Anterior cingulate cortex (tissue), 58 donors: ENCODE data around the gene TEX35.
"Not testable (repeated sequence)": the region's sequence is repeated elsewhere in the genome, so short reads cannot be mapped to it uniquely, and the experiment has no call there.

ENCODE experiments used
- DNase-seq, 58 donors: peaks; one replicate each; lab custom pipeline; 2025; lab: John Stamatoyannopoulos, UW

TEX35 gene

DNA sequence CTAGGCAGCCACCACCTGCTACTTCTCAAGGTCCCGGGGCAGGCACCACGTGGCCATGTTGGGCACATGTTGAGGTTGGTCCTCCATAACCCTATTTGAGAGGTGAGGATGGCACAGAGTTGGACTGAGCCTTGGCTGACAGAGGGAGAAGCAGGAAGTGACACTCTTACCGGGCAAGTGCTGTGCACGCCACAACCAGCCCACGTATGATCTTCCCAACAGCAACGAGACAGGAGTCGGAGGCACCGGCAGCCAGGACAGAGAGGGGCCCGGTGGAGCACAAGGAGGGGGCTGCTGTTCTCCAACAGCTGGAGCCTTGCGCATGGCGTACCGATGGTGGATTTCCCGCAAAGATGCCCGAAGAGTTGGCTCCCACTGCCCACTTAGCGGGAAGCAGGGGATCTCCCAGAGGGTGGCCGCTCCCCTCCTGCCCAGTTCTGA lies 19.6 kb upstream of the TEX35 start:
- DNase-seq = no peak

- DNase-seq = no peak
Measured at GRCh38 chr1:178494569-178494971, 18.3 kb upstream of the TEX35 start.

DNA sequence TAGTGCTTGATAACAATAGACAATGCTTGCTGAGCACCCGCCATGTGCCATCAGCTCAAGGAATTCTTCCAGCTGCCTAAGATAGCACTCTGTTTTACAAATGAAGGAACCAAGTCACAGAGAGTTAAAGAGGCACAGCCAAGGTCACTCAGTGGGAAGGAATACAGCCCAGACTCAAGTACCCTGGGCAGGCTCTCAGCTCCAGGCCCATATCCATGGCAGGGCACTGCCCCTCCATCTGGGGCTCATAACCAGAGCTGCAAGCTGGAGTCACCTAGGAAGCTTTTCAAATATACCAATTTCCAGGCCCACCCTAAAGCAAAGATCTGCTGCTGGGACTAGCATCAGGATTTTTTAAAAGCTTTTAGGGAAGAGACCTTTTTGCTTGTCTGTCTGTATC lies 17.8 kb upstream of the TEX35 start:
- DNase-seq = no peak

DNA sequence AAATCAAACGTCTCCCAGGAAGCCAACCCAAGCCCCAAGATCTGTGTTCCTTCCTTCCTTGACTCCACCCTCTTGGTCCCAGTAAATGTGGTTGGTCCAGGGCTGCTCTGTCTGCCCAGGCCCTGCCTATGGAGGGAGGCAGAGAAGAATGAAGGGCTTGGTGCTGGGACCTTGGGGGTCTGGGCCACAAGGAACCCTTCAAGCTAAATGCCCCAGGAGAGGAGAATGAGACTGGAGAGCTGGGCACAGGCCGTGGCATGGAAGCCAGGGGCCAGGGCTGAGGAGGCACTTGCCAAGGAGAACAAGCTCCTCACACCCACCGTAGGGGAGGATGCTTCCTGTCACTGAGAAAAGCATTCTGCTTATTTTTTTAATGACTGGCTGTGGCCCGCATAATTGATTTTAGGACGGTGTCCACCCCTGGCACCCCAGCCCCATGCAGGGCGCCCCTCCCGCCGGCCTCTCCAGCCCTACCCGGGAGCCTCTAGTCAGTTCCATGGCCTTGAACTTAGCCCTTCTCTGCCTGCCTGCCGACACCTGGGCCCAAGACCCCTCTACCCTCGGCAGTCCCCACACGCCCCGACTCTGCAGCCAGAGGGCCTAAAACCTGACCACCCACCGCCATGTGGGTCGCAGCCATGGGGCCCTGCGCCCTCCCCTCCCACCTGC lies 17.0 kb upstream of the TEX35 start:
- DNase-seq = no peak

GRCh38 chr1:178496410-178497135 lies 16.3 kb upstream of the TEX35 start, which contains the start of gene CLEC20A:
Gene CLEC20A (minus strand): TSS chr1:178496964. CDS start chr1:178496939, 25 bp downstream.
- DNase-seq = no peak

DNA sequence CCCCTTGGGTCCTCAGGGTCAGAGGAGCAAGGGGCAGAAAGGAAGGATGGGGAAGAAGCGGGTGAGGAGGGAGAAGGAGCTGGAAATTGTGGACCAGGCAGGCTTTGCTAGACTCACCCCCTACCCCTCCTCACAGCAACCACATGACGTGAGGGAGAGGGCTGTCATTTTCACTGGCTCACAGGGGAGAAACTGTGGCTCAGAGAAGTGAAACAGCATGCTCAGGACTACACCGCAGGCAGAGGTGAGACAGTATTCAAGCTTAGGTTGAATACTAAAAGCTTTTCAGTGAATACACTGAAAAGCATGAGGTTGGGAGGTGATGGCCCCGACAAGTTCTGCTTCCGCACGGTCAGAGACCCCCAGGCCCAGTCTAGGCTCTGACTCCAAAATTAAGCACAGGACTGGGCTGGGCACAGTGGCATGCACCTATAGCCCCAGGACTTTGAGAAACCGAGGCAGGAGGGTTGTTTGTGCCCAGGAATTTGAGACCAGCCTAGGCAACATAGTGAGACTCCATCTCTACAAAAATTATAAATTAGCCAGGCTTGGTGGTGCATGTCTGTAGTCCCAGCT lies 14.9 kb upstream of the TEX35 start:
- no peak for DNase-seq

DNA sequence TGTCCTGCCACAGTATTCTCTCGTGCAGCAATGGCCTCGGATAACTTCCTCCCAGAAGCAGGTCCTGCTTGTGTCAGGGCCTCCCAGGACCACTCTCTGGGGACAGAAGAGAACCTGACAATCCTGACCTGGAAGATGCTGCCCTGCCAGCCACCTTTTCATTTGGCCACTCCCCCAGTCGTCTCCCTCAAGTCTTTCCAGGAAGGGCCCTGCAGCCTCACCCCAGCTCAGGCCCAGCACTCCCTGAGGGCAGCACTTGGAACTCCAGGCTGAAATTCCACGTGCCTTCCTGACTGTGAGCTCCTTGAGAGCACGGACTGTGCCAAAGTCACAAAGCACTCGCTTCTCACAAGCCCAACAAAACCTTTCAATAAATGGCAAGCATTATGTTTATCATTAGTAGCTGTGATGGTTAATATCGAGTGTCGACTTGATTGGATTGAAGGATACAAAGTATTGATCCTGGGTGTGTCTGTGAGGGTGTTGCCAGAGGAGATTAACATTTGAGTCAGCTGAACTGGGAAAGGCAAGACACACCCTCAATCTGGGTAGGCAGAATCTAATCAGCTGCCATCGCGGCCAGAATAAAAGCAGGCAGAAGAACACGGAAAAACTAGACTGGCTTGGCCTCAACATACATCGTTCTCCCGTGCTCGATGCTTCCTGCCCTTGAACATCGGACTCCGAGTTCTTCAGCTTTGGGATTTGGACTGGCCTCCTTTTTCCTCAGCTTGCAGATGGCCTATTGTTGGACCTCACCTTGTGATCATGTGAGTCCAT lies 13.8 kb upstream of the TEX35 start:
- no peak for DNase-seq

DNA sequence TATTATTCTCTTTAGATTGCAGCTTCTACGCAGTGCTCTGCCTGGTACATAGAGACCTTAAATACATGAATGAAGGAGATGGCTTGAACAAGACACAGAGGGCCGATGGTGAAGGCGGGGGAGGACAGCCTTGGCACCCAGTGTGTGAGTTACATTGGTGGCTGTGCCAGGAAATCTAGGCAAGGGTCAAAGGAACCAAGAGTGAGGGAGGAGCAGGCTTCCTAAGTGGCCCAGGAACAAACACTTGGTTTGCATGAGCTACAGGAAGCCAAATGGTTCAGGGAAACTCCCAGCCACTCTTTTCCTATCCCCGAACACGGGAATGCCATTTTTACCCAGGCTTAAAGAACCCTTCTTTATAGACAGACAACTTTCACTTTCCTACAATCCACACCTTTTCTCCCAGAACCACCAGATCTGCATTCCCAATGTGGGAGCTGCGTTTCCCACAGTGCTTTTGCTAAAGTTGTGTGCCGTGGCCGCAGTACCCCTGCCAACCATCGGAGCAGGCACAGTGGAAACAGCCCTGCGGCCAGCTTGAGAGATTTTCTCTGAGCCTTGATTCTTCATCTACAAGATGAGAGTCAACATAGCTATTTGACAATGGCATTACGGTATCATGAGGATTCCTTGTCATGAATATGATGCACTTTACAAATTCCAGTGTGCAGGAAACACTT lies 12.7 kb upstream of the TEX35 start:
- DNase-seq = no peak

DNA sequence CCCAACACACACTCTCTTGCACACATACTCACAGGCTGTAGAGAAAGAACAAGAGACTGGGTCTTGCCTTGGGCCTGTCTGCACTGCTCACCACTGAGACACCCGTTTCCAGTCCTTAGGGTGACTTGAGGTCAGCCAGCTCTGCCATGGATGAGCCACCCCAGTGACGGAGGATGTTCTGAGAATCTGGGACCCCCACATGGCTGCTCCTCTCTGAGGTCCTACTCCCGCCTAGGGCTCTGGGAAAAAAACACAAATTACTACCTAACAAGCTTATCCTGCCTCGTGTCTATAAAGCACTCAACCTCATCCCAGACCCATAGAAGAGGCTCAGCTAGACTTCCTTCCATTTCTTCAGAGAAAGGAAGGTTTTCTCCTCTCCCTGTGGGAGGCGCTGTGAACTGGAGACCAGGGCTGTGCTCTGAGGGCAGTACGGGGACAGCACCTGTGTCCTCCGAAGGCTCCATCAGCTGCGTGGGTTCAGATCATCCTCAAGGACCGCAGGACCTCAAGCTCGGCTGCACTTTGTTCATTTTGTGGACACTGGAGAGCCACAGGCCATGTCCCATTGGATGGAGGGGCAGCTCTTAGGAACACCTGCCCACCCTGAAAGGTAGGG lies 11.9 kb upstream of the TEX35 start:
- no peak for DNase-seq

- peak in 43 of 58 donors; percentile 4 to 78 (median 28) for DNase-seq
Measured at GRCh38 chr1:178501705-178502329, 11.1 kb upstream of the TEX35 start.

- DNase-seq = no peak
Measured at GRCh38 chr1:178502330-178502714, 10.6 kb upstream of the TEX35 start.

DNA sequence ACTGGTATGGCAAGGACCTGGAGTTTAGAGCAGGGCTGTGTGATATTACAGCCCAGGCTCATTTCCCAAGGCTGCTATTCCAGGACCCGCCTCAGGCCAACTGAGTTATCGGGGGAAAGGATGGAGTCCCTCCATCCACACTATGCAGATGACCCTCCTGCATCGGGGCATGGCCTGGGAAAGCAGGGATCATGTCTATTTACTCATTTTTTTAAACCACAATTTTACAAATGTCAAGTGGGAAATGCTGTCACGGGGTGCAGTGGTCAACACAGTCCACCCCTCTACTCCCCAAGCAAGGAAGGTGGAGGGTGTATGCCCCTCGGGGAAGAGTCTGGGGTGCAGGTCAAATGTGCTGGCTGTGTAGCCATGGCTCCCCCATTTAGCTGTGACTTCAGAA lies 10.1 kb upstream of the TEX35 start:
- DNase-seq = no peak

- DNase-seq = not testable (repeated sequence)
Measured at GRCh38 chr1:178503316-178503715, 9.6 kb upstream of the TEX35 start.

- DNase-seq = no peak
Measured at GRCh38 chr1:178503849-178504248, 9.1 kb upstream of the TEX35 start.

DNA sequence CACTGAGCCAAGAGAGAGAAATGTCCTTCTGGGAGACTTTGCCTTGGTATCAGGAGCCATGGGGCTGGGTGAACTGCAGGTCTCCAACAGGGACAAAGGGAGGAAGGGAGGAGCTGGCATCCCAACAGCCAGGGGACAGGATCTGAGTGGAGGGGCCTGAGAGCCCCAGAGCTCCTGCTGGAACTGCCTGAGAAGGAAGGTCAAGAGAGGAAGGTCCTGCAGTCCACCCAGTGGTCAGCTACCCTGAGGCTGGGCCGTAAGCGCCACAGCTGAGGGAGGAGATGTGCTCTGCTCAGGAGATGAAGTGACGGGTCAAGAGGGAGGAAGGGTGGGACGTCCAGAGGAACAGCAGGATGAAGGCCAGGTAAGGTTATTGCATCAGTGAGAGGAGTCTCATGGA lies 8.6 kb upstream of the TEX35 start:
- no peak for DNase-seq

DNA sequence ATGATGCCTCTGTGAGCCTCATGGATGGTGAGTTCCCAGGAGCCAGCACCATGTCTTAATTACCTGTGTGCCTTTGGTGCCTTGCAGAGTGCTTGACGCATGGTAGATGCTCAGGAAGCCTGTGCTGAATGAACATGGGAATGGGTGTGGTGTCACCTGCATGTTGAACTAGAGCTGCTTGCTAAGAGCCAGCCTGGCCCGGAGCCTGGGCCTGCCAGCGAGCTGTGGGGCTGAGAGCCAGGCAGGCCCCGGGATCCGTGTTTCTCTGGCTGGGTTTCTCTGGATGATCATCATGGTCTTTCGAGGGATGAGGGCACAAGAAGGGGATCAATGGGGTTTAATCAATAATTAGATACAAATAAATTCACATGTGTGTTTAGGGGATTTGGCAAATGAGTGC lies 6.7 kb upstream of the TEX35 start:
- no peak for DNase-seq

- no peak for DNase-seq
Measured at GRCh38 chr1:178506669-178507068, 6.2 kb upstream of the TEX35 start.

- DNase-seq = no peak
Measured at GRCh38 chr1:178509414-178510007, 3.4 kb upstream of the TEX35 start.

DNA sequence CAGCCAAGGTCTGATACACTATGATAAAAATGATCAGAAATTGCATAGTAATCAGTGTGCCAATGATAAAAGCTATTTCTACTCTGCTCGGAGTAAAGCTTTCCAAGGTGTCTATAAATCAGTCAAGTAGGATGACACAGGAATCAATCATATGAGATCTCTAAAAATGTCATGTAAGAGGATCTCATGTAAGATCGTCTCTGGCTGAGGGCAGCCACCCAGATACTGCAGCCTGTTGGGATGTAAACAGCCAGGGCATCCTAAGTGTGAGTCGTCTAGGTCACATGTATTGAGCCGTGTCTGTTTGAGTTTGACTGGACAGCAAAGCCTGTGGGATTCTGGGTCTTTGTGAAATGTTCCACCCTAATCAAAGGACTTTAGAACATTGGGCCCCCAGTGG lies 2.8 kb upstream of the TEX35 start:
- DNase-seq = no peak
